ENCODE results near the gene STX3.
"Not testable (repeated sequence)": the region's sequence is repeated elsewhere in the genome, so short reads cannot be mapped to it uniquely, and the experiment has no call there.

Gene STX3

GRCh38 chr11:59842316-59842715 is 87.1 kb downstream of the STX3 start:
- no peak for DNase-seq (ENCODE audit: low read depth)

DNA sequence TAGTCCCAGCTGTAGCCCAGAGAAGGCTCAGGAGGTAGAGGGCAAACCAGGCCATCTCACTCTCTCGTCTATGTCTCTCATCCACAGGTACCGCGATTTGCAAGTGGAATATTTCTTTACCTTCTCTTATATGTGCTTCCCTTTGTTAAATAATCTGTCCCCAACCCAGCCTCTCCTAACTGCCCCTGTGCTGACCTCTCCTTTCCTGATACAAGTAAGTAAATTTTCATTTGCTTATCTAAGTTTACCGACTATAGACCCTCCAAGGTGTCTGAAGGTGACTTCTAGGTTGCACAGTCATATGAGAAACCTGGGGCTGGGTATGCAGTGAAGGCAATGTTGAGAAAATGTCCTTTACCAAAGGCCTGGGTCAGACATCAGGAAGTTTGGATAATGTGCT is 90.2 kb downstream of the STX3 start, which contains the start of gene CBLIF:
CBLIF (minus strand) TSS at position 101 of the 400 bp plus-strand sequence; CDS start at position 55, 46 bp downstream.
- DNase-seq (ENCODE audit: low read depth): no peak

GRCh38 chr11:59846556-59846955 is 91.4 kb downstream of the STX3 start:
- no peak for DNase-seq (ENCODE audit: low read depth)

DNA sequence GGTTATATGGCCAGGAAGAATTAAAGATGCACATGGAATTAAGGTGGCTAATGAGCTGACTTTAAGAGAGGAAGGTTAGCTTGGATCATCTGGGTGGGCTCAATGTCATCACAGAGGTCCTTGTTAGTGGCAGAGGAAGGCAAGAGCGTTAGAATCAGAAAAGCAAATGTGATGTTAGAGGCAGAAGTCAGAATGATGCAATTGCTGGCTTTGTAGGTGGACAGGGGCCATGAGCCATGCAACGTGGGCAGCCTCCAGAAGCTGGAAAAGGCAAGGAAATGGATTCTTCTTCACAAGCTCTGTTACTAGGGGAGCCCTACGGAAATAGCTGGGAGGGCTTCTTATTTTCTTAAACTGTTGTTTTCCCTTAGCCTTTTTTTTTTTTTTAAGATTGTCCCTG is 92.5 kb downstream of the STX3 start:
- DNase-seq (ENCODE audit: low read depth): no peak

- not testable (repeated sequence) for DNase-seq (ENCODE audit: low read depth)
Observed at GRCh38 chr11:59848439-59848838, 93.3 kb downstream of the STX3 start.

DNA sequence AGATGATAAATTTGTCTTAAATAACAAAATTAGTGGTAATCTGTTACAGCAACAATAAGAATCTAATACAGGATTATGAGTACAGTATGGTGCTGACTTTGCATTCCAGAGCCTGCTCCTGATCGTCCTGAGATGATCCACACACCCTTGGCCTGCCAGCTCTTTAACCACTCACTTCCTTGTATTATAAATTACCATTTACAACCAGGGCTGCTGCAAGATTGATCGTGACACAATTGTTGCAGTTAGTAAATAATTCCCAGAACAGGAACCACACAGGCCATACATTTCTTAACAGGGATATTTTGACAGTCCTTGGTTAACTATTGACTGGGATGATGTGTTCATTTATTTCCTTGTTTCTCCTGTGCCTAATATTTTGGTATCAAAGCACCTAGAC is 94.0 kb downstream of the STX3 start:
- DNase-seq (ENCODE audit: low read depth): no peak

GRCh38 chr11:59849551-59849950 is 94.4 kb downstream of the STX3 start:
- DNase-seq (ENCODE audit: low read depth): not testable (repeated sequence)

DNA sequence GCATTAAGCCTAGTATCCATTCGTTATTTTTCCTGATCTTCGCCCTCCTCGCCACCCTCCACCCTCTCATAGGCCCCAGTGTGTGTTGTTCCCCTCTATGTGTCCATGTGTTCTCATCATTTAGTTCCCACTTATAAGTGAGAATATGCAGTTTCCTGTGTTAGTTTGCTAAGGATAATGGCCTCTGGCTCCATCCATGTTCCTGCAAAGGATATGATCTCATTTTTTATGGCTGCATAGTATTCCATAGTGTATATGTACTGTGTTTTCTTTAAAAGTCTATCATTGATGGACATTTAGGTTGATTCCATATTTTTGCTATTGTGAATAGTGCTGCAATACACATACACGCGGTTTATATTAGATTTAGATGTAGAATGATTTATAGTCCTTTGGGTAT is 96.2 kb downstream of the STX3 start:
- DNase-seq (ENCODE audit: low read depth): not testable (repeated sequence)

DNA sequence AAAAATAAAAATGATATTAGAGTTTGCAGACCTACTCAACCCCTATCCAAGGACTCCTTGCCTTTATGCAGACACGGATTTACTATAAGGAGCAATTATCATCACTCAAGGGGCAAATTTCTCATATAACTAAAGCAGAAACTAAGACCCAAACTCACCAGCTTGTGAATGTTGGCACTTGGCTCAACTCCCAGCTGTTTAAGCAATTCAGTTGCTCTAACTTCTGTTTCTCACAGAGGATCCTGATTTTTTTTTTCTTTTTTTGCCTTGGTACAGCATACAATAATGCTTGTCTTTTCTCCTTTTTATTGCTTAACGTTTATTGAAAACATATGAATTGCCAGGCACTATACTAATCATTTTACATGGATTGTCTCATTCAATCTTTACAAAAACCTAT is 99.7 kb downstream of the STX3 start:
- DNase-seq (ENCODE audit: low read depth): no peak
